Inferior parietal cortex (tissue), 1 donor: ENCODE measurements around the gene WDR7.

Source experiments
- DNase-seq: peaks from one replicate; pipeline ENCODE4 v3.0.0-alpha.2; 2016; ENCODE audit errors: extremely low spot score

Gene WDR7

GRCh38 chr18:56650944-56651770 lies at the start of gene WDR7:
Gene WDR7, plus strand, starts transcription at chr18:56651359. Its CDS starts 21,157 bp downstream, at chr18:56672516.
- peak; percentile 97 for DNase-seq

GRCh38 chr18:56606618-56607017 lies 44.5 kb upstream of the WDR7 start:
- no peak for DNase-seq

- DNase-seq = no peak
Measured at GRCh38 chr18:56615738-56616520, 35.2 kb upstream of the WDR7 start.

DNA sequence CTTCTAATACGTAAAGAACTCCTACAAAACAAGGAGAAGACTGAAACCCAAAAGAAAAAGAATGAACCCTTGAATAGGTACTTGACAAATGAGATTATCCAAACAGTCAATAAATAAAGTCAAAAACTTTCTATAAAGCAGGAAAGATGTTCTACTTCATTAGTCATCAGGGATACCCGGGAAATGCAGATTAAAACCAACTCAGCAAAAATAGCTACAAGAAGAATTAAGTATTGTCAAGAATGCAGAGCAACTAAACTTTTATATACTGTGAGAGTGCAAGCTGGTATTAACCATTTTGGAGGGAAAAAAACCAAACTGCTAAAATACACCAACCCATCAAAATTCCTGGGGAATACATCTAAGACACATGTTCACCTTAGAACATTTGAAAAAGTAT lies 23.2 kb upstream of the WDR7 start:
- no peak for DNase-seq

DNA sequence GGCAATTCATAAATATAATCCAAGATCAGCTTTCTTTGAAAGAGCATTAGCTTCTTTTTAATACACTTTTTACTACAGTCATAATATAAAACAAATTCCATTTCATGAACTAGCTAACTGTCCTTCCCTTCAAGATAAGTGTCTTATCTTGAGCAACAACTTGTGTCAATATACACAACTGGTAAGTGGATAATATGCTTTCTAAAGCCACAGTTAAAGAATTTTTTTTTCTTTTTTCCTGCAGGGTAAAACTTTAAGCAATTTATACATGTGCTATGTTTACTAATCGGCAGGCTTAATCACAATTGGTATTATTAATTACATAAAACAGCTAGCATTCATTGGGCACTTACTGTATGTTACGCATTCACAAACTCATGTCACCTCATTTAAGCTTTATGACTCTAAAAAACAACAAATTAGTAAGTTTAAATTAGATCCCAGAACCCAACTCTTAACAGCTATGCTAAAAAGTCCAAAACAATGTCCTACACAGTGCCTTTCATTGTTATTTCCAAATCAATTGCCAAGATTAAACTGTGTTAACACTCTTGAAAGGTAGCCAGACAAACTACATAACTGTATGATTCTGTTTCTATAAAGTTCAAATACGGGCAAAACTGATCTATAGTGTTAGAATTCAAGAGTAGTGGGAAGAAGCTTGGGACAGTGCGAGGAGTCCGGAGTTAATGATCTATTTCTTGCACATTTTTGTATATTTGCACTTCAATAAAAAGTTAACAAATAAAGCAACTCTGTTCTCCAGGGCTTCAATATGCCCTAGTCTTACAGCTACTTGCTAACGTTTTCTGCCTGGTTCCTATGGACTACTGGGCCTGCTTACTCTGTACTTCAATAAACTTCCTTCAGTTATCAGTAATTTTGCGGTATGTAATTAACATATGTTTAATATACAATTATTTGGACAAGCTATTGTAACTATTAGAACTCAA lies 18.8 kb upstream of the WDR7 start:
- no peak for DNase-seq

DNA sequence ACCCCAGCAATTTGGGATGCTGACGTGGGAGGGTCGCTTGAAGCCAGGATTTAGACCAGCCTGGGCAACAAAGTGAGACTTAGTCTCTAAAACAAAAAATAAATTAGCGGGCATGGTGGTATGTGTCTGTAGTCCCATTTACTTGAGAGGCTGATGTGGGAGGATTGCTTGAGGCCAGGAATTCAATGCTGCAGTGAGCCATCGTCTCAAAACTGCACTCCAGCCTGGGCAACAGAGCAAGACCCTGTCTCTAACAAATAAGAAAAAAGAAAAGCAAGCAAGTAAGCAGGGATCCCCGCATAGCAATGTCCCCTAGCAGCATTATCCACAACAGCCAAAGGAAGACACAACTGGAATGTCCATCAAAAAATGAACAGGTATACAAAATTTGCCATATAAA lies 16.2 kb upstream of the WDR7 start:
- no peak for DNase-seq

DNA sequence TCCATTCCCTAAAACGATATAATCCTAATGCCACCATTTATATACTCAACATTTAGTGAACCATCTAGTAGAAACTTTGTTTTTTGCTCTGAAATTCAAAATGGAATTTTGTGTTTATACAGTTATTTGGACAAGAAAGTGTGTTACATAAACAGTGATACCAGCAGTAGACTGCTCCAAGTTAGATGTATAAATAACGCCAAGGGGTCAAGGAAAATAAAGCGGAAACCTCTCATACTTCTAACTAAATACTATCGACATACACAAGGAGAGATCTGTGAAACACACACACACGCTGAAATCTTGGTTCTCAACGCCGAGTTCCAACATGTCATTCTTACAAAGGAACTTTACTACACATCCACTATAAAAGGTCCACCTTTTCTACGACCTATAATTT lies 14.0 kb upstream of the WDR7 start:
- DNase-seq = no peak

DNA sequence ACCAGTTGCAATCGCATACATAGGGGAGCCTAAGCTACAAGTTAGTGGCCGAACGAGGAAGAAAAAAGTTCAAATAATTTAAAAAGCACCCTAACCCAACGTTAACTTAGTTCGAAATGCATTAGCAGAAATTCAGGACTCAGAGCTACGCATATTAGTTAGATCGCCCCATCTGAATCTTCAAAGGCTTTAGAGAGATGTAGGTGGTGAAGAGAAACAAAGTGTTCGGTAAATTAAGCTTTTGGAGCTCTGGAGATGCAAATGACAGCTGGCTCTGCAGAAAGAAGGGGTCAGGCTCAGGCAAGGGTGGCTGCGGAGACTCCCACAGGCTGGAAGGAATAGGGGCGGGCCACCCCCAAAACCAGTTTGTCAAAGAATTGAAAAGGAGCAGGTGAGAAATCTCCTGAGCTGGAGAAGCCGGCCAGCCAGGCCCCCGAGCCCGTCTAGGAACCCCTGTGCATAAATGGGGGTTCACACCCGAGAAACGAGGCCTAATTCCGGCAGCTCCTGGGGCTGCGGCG lies 13.4 kb upstream of the WDR7 start:
- DNase-seq = no peak

DNA sequence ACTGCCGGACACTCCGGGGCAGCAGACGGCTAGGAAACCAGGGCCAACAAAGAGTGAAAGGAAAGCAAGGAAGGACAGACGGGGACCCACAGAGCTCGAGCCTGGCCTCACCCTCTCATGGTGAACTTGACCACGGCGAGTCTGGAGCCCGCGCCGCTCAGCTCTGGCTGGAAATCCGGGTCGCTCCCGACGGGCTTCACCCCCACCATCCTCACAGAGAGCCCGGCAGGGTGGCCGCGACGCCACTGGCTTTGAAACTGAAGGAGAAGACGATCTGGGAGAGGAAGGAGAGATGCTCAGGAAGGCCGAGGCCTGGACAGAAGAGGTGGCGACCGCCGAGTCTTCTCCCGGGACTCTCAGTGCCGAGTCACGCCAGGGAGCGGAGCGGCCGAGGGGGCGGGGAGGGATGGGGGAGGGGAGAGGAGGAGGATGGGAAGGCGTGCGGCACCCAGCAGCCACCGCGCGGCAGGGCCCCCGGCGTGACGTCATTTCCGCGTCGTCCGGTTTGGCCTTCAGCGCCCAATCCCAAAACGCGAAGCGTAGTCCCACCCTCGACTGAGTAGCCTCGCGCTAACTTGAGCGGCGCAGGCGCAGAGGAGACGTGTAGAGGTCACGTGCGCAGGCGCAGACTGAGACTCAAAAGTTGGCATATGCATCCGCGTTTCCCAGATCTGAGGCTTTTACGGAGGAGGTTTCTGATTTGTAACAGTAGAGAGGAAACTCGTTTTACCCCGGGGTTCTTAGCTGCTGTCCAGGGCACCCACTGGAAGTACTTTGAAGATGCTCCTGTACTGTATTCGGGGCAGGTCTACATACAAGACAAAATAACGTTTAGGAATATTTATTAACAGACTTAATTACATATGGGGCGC lies 12.7 kb upstream of the WDR7 start, which contains the start of gene TXNL1:
Gene TXNL1, minus strand, starts transcription at position 361 of the 872 bp plus-strand sequence. Its CDS starts 152 bp downstream, at position 209.
- DNase-seq = peak; percentile 99

DNA sequence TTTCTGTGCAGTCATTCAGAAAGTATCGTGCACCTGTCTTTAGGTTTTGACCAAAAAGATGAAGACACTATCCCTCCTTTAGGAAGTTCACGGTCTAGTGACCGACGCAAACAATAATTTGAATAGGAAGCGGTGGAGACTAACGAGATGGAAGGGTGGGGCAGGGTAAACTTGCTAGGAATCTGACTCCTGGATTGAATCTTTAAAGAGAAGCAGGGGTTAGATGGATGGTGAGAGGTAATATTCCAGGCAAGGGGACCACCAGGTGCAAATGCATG lies 12.1 kb upstream of the WDR7 start:
- no peak for DNase-seq

DNA sequence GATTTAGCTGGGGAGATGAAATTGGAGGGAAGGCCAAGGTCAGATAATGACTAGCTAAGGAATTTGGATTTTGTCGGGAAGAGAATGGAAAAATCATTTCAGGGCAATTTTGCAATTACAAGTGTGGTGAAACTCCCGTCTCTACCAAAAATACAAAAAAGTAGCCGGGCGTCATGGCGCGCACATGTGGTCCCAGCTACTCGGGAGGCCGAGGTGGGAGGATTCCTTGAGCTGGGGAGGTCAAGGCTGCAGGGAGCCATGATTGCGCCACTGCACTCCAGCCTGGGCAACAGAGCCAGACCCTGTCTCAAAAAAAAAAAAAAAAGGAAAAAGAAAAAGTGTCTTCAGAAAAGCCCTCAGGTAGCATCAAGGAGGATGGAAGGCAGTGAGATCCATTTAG lies 11.6 kb upstream of the WDR7 start:
- no peak for DNase-seq

GRCh38 chr18:56641714-56642337 lies 9.3 kb upstream of the WDR7 start:
- DNase-seq = no peak

DNA sequence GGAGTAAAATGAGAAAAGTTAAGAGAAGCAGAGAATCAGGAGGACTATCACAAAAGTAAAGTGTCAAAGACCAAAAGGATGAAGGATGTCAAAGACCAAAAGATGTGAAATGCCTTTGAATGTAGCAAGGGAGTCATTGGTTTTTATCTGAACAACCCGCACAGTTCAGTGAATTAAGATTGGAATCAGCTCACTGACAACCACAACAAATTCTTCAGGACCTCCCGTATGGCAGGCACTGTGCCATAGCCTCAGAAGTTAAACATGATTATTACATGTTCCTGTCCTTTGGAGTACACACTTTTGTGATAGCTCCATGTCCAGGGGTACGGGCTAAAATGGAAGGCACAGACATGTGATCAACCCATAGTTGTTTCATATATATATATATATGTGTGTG lies 7.8 kb upstream of the WDR7 start:
- no peak for DNase-seq

DNA sequence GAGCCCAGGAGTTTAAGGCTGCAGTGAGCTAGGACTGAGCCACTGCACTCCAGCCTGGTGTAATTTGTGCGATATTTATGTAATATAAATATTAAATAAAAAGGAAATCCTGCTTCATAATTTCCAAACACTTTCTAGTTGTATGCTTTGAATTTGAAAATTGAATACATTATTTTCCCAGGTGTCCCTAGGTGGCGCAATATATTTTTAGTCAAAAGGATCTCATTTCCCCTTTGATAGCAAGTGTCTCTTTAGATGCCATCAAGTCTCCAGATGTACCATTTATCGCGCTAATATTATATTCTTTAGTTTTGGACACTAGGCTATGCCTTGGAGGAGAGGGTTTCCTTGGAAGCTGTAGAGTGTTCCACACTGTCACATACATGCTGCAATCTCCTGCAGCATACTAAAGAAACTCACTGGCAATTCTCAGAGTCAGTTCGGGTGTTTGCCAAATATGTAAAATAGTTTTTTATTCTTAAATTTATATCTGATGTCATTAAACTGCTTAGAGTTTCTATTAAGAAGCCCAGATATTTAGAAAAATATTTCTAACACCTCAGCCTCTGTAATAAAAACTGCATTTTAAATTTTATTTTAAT lies 5.6 kb upstream of the WDR7 start:
- DNase-seq = peak; percentile 51

DNA sequence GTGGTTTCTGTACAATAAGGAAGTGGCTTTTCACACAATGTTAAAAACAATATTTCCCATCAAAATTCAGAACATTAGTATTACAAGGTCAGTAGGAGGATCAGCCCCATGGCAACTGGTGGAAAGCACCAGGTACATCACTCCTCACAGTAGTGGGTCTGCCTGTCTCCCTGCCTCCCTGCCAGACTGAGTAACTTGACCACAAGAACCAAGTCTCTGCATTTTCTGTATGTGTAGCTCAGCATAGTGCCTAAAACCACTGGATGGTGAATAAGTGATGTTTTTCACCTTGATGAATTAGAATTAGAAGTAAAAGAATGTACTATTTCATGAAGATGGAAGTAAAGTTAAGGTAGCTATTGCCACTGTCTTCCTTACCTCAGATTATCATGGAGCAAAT lies 4.1 kb upstream of the WDR7 start:
- no peak for DNase-seq

- DNase-seq = no peak
Measured at GRCh38 chr18:56647951-56648893, 2.9 kb upstream of the WDR7 start.

- DNase-seq = no peak
Measured at GRCh38 chr18:56649996-56650395, 1.2 kb upstream of the WDR7 start.

- no peak for DNase-seq
Measured at GRCh38 chr18:56651771-56652092, 573 bp downstream of the WDR7 start.

DNA sequence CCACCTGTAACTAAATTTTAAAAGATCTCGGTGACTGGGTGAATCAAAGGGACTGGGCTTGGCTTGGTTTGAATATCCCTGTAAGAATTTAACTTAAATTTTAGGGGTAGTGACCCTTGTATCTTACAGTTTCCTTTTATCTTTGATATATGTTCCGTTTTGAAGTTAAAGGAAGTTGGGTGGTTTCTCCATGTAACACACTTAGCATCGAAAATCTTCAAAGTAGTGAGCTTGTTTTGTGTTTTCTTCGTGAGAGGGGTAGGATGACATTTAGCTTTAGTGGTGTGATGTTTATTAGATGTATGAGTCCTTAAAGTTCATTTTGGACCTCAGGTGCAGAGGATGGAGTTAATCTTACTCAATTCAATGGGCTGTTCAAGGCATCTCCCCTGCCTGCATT lies 1.6 kb downstream of the WDR7 start:
- DNase-seq = no peak
